HG02870 (cell line): ENCODE results near the gene RALGAPA2.

Experiments used
- ATAC-seq: cut with Tn5 transposase; IDR thresholded peaks from one replicate; pipeline ENCODE4 v1.9.1; 2021; ENCODE audit warnings: mild to moderate bottlenecking, moderate library complexity; ENCODE audit not compliant: unreplicated experiment

The RALGAPA2 gene

GRCh38 chr20:20505554-20505953 lies 206.9 kb downstream of the RALGAPA2 start:
- no peak for ATAC-seq

DNA sequence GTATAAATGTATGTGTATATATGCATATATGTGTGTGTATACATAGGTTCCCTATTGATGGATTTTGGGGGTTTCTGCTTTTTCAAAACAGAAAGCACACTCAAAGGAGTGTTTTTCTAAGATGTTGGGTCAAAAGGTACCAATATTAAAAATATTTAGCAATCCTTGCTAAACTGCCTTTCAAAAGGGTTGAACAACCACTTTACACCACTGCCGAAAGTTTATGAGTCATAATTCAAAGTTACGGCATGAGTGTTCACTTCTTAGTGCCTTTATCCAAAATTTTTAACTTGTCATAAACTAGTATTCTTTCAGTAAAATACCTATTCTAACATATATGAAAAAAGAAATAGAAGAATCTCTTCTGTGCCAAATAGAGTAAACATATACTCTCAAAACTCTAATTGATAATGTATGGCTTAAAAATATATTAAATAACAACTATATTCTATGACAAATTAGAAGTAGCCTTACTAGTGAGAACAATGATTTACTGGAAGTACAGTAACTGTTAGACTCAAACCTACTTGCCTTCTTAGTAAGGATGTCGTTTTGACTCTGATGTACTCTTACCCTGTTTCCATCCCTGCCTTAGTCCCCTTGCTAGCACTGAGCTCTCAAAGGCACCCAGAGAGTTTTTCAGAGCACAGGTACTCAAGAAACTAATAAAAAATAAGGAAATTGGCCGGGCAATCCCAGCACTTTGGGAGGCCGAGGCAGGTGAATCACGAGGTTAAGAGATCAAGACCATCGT lies 208.5 kb downstream of the RALGAPA2 start:
- no peak for ATAC-seq

DNA sequence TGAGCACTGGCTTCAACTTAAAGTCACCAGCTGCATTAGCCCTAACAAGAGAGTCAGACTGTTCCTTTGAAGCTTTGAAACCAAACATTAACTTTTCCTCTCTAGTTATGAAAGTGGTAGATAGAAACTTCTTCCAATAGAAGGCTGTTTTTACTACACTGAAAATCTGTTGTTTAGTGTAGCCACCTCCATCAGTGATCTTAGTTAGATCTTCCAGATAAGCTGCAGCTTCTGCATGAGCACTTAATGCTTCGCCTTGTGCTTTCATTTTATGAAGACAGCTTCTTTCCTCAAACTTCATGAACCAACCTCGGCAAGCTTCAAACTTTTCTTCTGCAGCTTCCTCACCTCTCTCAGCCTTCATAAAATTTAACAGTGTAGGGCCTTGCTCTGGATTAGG lies 211.3 kb downstream of the RALGAPA2 start:
- ATAC-seq: no peak

DNA sequence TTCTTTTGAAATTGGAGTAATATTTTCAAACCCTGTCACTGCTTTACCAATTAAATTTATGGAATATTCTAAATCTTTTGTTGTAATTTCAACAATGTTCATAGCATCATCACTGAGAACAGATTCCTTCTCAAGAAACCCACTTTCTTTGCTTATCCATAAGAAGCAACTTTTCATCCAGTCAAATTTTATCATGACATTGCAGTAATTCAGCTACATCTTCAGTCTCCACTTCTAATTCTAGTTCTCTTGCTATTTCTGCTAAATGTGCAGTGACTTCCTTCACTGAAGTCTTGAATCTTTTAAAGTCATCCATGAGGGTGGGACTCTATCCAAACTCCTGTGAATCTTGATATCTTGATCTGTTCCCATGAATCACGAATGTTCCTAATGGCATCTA lies 212.1 kb downstream of the RALGAPA2 start:
- no peak for ATAC-seq

- ATAC-seq: no peak
Observed at GRCh38 chr20:20499439-20499838, 213.0 kb downstream of the RALGAPA2 start.

GRCh38 chr20:20498076-20498861 lies 214.2 kb downstream of the RALGAPA2 start:
- ATAC-seq: no peak

GRCh38 chr20:20497242-20497978 lies 215.0 kb downstream of the RALGAPA2 start:
- peak; percentile 76 for ATAC-seq

- no peak for ATAC-seq
Observed at GRCh38 chr20:20495729-20496503, 216.5 kb downstream of the RALGAPA2 start.

DNA sequence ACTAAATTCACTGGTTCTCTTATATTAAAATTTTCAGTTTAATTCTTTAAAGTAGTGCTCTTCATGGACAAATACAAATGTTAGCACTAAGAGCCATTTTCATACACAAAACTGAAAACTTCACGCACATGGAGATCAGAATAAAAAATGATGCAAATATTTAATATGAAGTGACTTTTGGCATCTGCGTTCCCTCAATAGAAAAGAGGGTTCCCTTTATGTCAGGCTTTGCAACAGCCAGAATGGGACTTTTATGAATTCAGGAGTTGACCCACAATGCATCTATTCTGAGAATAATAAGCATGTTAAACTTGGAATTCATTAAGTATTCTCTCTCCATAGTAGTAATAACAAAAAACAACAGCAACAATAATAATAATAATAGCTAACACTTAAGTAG lies 218.7 kb downstream of the RALGAPA2 start:
- ATAC-seq: no peak

GRCh38 chr20:20492521-20493332 lies 219.7 kb downstream of the RALGAPA2 start:
- no peak for ATAC-seq

- ATAC-seq: no peak
Observed at GRCh38 chr20:20491784-20492264, 220.6 kb downstream of the RALGAPA2 start.

DNA sequence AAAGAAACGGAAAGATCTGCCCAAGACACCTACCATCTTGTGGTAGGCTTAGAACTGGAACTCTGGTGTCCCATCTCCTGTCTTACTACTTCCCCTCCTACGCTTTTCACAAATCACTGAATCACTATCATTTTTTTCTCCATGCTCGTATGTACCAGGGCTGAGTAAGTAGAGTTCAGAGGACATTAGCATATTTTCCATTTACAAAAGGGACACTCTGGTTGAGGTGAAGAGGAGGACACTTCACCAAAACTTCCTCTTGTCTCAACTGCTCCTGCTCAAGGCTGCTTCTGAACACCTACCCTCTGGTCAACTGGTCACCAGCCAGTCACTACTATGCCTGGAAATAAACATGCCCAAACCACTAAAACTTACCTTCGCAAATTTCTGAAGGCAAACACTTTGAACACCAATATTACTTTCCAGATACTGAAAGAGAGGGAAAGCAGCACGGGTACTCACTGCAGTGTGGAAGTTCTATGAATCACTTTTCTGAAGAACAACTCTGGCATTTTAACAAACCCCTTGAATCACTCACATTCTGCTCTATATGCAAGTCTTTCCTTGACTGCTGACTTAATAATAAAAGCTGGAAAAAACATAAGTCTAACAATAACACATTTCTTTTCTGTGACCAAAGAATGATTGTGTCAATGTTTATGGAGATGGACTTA lies 221.2 kb downstream of the RALGAPA2 start:
- no peak for ATAC-seq

DNA sequence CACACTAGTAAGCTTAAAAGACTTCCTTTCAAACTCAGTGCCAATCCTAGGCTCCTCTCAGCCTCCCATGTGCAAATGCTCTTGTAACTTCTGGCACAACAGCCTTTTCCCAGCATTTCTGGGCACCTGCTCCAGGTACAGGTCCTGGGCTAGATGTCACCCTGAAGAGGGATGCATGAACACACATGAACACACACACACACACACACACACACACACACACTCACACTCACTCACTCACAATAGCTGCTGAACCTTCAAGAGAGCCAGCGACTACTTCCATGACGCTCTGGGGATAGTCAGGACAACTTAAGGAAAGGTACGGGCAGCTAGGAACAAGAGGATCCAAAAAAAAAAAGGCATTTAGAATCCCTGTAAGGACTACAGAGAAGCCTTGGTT lies 221.8 kb downstream of the RALGAPA2 start:
- ATAC-seq: no peak

GRCh38 chr20:20489648-20490341 lies 222.6 kb downstream of the RALGAPA2 start:
- peak; percentile 35 for ATAC-seq

- peak; percentile 87 for ATAC-seq
Observed at GRCh38 chr20:20489054-20489453, 223.4 kb downstream of the RALGAPA2 start.

DNA sequence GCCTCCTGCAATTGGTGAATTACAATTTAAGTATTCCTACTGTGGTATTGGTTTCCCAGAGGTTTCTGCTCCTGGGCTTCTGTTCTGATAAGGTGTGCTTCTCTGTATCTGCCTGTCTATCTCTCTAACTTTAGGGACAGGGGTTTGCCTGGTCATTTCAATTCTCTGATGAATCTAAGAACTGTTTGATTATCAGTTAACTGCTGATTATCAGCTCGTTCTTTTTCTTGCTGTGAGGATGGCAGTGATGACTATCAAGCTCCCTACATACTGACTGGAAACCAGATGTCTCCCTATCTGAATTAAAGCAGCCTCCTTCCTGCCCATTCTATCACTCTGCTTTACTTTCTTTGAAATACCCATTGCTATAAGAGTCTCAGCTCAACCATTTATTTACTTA lies 224.1 kb downstream of the RALGAPA2 start:
- ATAC-seq: no peak

GRCh38 chr20:20487811-20488210 lies 224.6 kb downstream of the RALGAPA2 start:
- ATAC-seq: no peak

GRCh38 chr20:20483328-20483727 lies 229.1 kb downstream of the RALGAPA2 start:
- no peak for ATAC-seq

DNA sequence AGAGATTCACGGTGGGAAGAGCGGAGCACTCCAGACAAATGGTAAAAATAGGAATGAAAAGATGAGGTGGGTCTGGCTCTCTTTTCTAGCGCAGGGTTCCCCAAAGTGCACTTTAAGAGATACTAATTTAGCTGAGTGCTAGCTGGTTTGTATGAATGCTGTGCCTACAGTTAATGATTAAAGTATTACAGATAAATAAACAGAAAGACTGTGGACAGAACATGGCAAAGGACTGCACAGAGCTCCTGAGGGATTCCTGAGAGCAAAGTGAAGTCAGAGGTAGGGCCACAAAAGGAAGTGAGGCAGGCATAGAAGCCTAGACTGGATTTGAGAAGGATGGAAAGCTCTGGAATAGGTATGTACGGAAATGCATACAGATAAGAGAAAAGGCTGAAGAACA lies 230.0 kb downstream of the RALGAPA2 start:
- no peak for ATAC-seq
